ENCODE data around the gene CPA5. TPM values are rescaled to one million over a fixed set of nuclear protein-coding genes. Genes with fewer than 3 reads are reported as not detected.

Gene CPA5
- not detected in 5 replicates for total RNA-seq (2022; extraction: Qiagen RNA extraction; ENCODE audit: low read depth)

DNA sequence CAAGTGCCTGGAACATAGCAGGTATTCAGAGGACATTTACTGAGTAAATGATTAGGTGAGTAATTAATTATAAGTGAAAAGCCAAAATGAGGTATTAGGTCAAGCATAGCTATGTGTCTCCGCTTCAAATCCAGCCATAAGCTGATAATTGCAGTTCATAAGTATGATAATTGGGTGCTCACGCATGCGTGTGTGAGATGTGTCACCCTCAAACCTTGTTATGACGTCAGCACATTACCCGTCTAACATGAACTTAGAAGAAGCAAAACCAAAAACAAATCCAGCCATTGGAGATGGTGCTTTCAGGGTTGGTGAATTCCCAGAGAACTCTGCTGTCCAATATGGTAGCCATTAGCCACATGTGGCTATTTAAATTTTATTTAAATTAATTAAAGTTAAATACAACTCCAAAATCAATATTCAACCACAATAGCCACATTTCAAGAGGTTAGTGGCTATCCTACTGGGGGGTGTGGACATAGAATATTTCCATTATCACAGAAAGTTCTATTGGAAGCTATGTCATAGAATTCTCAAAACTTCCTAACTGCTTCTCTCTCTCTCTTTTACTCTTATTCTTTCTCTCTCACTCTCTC lies at the start of gene CPA5:
Gene CPA5, plus strand, starts transcription at position 546 of the 596 bp plus-strand sequence. CDS start 1,670 bp downstream, outside the sequence.

GRCh38 chr7:130379921-130380860 lies 35.6 kb downstream of the CPA5 start, which contains the start of gene CPA1:
TSS of gene CPA1 (plus strand) at chr7:130380494. CDS start at chr7:130380521, 27 bp downstream.

Other genes with a start within 250 kb of the CPA5 start
- gene TMEM209, start 139.4 kb upstream of the CPA5 start, total RNA-seq (2022; extraction: Qiagen RNA extraction; ENCODE audit: low read depth): 11.0 to 17.8 TPM (median 15.4 TPM) in 5 replicates
- not detected in 5 replicates for gene SSMEM1, start 137.0 kb upstream of the CPA5 start, total RNA-seq (2022; extraction: Qiagen RNA extraction; ENCODE audit: low read depth)
- gene CPA2, start 78.0 kb upstream of the CPA5 start, total RNA-seq (2022; extraction: Qiagen RNA extraction; ENCODE audit: low read depth): 0.18 to 0.28 TPM in 2 of 5 replicates, not detected in the others
- 3.7 to 5.0 TPM (median 4.5 TPM) in 5 replicates for gene CPA4, start 51.7 kb upstream of the CPA5 start, total RNA-seq (2022; extraction: Qiagen RNA extraction; ENCODE audit: low read depth)
- not detected in 5 replicates for gene CPA1, start 35.7 kb downstream of the CPA5 start, total RNA-seq (2022; extraction: Qiagen RNA extraction; ENCODE audit: low read depth)
- 12.3 to 15.3 TPM (median 13.6 TPM) in 5 replicates for gene CEP41, start 96.2 kb downstream of the CPA5 start, total RNA-seq (2022; extraction: Qiagen RNA extraction; ENCODE audit: low read depth)
- 34.3 to 42.6 TPM (median 39.5 TPM) in 5 replicates for gene MEST, start 147.3 kb downstream of the CPA5 start, total RNA-seq (2022; extraction: Qiagen RNA extraction; ENCODE audit: low read depth)